Stimulated activated CD4-positive, alpha-beta T cell treated with anti-CD3 and anti-CD28 coated beads, Interleukin-1b, Interleukin-23, amount 100 ng/mL, for 48 hours (primary cell): ENCODE measurements around the gene SLC37A1.

ENCODE experiments used
- DNase-seq: peaks from one replicate; pipeline ENCODE4 v3.0.0-alpha.2; 2020

Gene SLC37A1

GRCh38 chr21:42480736-42481135 is 32.9 kb upstream of the SLC37A1 start:
- DNase-seq: no peak

DNA sequence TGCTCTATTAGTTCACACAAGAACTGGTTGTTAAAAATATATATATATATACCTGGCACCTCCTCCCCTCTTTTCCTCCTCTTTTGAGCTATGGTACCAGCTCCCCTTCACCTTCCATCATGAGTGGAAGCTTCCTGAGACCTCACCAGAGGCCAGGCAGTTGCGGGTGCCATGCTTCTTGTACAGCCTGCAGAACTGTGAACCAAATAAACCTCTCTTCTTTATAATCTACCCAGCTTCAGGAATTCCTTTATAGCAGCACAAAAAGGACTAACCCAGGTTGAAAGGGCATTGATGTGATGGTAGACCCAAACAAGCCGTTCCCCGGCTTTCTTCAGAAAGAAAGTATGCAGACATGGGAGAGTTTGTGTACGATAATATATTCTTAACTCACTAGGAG is 32.5 kb upstream of the SLC37A1 start:
- no peak for DNase-seq

- no peak for DNase-seq
Measured at GRCh38 chr21:42484966-42485365, 28.7 kb upstream of the SLC37A1 start.

DNA sequence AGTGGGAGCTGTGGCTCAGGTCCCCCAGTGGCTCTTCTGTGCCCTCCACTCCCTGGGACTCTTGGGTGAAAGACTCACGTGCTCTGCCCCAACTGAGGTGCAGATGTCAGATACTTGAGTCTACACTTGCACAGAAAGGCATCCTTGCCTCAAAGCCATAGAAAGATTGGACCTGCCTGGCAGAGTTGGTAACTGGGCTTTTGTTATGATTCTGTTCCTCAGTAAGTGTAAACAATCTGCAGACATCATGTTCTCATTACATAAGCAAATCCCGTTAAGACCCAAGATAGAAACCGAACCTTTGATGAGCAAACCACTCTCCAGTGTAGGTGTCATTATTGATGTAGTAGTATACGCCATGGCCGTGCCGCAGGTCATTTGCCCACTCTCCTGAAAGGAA is 27.6 kb upstream of the SLC37A1 start:
- no peak for DNase-seq

DNA sequence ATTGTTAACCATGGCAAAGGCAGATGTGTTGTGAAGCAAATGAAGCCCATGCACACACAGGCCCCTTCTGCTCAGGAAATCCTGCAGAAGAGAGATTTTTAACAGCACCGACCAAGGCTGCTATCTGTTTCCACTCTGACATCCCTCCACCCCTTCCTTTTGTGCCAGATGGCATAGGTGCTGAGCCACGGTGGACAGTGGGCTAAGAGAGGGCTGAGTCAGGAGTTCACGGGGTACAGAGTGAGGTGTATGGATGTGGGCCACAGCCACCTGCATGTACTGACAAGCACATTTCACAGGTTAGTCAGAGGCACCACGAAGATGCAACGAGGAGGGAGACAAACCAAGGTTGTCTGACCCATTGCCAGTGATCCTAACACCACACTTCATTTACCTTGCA is 27.1 kb upstream of the SLC37A1 start:
- no peak for DNase-seq

DNA sequence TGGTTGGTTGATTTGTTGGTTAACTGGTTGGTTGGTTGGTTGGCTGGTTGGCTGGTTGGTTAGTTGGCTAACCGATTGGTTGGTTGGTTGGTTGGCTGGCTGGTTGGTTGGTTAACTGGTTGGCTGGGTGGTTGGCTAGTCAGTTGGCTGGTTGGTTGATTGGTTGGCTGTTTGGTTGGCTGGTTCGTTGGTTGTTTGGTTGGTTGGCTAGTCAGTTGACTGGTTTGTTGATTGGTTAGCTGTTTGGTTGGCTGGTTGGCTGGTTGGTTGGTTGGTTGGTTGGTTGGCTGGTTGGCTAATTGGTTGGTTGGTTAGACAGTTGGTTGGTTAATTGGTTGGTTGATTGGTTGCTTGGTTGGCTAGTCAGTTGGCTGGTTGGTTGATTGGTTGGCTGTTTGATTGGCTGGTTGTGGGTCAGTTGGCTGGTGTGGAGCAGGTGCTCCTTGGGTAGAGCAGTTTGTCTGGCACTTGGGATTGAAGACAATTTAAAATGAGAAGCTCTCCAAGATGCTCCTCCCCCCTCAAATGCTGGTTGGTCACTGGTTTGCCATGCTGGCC is 24.6 kb upstream of the SLC37A1 start:
- no peak for DNase-seq

- DNase-seq: no peak
Measured at GRCh38 chr21:42489991-42490390, 23.7 kb upstream of the SLC37A1 start.

DNA sequence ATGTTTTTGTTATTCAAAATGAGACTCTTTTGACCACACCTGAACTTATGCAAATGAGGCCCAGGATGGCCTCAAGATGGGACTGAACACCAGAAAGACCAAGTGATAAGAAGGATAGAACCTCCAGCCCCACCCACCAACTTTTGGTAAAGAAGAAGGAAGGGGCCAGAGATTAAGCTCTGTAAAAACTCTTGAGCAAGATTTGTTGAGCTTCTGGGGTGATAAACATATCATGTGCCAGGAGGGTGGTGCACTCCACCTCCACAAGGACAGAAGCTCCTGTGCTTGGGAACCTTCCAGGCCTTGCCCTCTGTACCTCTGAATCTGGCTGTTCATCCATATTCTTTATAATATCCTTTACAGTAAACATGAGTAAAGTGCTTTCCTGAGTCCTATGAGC is 22.9 kb upstream of the SLC37A1 start:
- DNase-seq: no peak

DNA sequence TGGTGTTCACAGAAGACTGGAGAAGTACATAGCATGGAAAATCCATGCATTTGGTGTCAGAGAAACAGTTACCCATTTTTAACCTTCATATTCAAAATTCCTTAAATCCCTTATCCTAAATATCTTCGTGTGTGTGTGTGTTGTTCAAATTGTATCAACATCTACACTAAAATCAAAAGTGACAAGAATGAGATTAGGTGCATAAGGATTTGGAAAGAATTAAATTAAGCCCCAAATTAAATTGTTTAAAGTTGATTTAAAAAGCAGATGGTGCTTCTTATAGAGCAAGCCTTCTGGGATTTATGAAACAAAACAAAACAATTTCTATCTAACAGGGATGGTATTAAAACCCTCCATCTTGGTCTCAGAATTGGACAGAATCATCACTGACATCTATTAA is 22.3 kb upstream of the SLC37A1 start:
- DNase-seq: no peak

DNA sequence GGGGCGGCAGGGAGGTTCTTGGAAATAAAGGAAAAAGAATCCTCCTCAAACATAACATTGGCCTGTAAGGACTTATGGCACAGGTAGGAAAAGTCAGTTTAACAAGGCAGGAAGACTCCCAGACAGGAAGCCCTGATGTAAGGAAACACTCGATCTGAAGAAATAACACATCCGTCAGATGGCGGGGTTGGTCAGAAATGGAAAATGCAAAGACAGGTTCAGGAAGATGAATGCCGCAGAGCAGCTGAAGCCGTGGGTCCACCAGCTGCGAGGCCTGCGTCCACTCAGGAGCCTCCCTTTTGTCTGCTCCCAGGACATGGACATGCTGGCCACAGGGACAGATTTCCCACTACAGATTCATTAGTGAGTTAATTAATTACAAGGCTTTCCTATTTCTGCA is 21.5 kb upstream of the SLC37A1 start:
- DNase-seq: no peak

DNA sequence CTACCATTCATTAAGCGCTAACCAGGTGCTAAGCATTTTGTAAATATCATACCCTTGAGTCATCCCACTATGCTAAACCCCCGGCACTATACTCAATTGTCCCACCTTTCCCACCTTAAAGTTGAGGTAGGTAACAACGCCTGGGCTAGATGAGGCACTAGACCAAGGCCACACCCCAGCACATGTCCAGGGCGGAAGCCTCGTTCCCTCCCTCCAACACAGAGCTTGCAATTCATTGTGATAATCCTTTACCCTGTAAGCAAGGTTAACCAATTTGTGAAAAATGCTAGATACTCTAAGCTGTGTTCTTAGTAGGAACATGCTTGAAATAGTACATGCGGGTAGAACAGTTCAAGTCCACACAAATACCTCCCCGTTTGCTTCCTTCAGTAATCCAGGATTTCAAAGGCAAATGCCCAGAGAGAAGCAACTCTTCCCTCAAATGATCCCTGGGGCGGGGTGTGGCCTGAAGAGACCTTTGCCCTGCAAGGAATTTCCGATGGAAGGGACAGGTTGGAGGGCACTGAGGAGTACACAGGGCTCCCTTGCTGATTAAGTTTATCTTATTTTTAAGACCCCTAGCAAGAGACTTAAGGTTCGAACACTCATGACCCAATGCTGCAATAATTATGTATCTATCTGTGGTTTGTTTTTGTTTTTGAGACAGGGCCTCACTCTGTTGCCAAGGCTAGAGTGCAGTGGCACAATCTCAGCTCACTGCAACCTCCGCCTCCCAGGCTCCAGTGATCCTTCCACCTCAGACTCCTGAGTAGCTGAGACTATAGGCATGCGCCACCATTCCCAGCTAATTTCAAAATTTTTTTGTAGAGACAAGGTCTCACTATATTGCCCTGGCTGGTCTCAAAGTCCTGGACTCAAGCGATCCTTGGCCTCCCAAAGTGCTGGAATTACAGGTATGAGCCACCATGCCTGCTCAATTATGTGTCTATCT is 20.3 kb upstream of the SLC37A1 start:
- DNase-seq: no peak

DNA sequence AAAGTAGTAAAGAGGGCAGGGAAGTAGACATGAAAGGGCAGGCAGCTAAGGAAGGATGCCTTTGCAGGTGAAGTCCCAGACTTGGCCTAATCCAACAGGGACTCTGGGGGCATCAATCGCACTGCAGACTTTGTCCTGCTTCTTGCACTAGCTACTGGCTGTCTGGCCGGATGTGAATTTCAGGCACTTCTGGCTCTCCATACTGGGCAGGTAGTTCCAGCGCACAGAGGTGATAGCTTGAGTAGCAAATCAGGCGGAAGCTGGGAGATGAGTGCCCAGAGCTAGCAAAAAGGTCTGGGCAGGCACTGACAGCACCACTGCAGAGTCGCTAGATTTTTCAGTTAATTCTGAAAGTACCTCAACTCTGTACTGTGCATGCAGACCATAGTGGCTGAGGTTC is 18.6 kb upstream of the SLC37A1 start:
- no peak for DNase-seq

GRCh38 chr21:42495765-42496119 is 17.9 kb upstream of the SLC37A1 start:
- no peak for DNase-seq

- DNase-seq: peak; percentile 100
Measured at GRCh38 chr21:42496120-42496838, 17.4 kb upstream of the SLC37A1 start, which contains the start of gene RSPH1. TSS of gene RSPH1 (minus strand) at chr21:42496224. CDS start at chr21:42496186, 38 bp downstream.

DNA sequence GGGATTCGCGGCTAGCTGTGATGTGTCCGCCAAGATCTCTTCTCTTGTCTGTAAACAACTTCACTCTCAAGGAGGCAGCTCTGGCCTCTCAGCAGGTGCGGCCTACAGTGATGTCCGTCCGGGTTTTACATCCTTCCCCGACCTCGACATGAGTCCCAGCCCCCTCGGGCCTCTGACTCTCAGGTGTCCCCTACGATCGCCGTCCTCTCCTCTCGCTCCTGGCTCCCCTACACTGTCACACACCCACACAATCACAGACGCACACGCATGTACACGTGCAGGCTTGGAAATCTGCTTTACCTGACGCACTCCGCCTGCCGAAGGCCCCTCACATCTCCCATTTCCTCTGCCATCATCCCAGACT is 16.8 kb upstream of the SLC37A1 start:
- no peak for DNase-seq

GRCh38 chr21:42498012-42498411 is 15.6 kb upstream of the SLC37A1 start:
- no peak for DNase-seq

- no peak for DNase-seq
Measured at GRCh38 chr21:42499444-42500112, 14.1 kb upstream of the SLC37A1 start.

DNA sequence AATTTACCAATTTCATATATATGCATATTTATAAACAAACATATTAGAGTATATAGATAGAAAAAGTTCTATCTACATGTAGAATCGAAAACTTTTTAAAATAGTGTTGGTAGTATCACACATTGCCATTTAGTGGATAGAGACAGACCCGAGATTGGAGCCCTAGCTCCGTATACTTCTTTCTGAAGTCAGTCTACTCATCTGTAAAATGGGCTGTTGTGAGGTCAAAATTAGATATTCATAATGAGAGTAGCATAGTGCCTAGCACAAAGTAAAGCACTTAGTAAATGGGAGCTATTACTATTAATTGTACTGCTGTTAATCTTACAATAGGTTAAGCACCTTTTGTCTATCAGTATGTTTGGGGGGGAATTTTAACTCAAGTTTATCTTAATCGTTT is 13.4 kb upstream of the SLC37A1 start:
- no peak for DNase-seq

- no peak for DNase-seq
Measured at GRCh38 chr21:42500736-42501135, 12.9 kb upstream of the SLC37A1 start.

DNA sequence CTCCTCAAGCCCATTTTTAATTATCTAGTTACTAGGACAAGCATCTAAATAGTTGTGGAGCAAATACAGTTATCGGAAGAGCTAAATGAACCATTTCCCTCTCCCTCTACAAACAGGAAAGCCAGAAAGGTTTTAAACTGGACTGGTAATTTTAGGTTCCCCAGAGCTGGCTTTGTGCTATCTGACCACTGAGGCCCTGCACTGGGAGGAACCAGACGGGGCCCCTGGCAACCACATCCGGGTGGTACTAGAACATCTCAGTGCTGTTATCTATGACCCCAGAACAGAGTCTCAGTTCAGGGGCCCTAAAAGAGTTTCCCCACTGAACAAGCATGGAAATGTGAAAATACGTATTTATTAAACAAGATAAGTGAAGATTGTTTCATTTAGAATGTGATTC is 9.9 kb upstream of the SLC37A1 start:
- no peak for DNase-seq

GRCh38 chr21:42505090-42505726 is 8.4 kb upstream of the SLC37A1 start:
- DNase-seq: no peak

- no peak for DNase-seq
Measured at GRCh38 chr21:42507418-42507817, 6.2 kb upstream of the SLC37A1 start.

- DNase-seq: no peak
Measured at GRCh38 chr21:42508371-42508770, 5.3 kb upstream of the SLC37A1 start.
